GM21423 (cell line): ENCODE data around the gene KISS1R.
"Not testable (repeated sequence)": the region's sequence is repeated elsewhere in the genome, so short reads cannot be mapped to it uniquely, and the experiment has no call there.

ENCODE experiments used
- ATAC-seq: cut with Tn5 transposase; IDR thresholded peaks from one replicate; pipeline ENCODE4 v1.9.1; 2021; ENCODE audit warnings: mild to moderate bottlenecking, moderate library complexity; ENCODE audit not compliant: unreplicated experiment

KISS1R gene

DNA sequence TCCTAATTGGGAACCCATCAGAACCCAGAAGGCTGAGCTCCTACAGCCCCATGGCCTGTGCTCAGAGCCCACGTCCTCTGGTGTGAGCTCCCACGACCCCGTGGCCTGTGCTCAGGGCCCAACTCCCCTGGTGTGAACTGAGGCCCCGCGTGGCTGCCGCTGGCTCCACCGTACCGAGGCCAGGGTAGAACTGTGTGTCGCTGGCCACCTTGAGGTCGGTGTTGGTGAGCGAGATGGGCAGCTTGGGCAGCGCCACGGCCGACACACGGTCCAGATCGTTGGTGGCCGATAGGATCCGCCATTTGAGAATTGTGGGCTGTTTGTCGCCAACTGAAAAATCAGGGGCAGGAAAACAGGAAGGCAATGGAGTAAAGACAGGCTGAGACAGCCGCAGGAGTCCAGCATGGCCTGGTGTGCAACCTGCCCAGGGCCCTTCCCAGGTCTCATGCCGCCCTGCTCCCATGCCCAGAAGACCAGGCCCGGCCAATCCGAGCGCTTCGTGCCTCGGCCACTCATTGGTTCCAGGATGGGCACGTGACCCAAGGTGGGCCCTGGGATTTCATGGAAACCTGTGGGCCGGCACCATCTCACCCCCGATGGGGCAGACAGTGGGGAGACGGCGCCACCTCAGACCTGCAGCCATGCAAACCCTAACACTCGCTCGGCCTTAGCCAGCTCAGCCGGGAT lies 35.6 kb upstream of the KISS1R start:
- ATAC-seq: no peak

GRCh38 chr19:882871-883497 lies 34.1 kb upstream of the KISS1R start:
- no peak for ATAC-seq

GRCh38 chr19:883661-884211 lies 33.4 kb upstream of the KISS1R start:
- no peak for ATAC-seq

DNA sequence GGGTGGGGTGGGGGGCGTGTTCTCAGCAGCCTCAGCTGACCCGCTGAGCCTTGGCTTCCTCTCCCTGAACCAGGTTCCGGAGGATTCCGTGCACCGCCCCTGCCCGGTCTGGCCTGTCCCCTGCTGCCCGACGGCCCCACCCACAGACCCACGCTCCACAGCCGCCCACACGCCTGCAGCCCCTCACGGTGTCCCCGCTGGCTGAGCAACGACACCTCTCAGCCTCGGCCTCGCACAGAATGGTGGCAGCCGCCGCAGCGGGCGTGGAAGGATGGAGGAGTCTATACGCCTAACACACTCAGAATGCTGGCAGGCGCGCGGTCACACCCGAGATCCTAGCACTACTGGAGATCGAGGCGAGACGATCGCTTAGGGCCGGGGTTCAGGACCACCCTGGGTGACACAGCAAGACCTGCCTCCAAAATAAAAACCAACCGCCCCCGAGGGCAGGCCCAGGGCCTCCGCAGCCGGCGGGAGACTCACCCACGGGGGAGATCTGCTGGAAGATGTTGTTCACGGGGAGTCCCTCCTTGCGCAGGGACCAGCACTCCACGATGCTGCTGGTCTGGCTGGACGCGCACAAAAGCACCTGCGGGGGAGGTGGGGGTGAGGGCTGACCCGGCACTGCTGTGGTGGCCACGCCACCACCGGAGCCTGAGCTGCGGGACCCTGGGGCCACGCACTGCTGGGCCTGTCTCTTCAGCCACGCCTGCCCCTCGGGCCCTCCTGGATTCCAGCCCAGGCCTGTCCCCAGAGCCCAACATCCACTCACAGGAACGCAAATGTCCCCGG lies 32.5 kb upstream of the KISS1R start:
- no peak for ATAC-seq

- ATAC-seq: no peak
Measured at GRCh38 chr19:885536-886224, 31.5 kb upstream of the KISS1R start.

GRCh38 chr19:887072-887471 lies 30.1 kb upstream of the KISS1R start:
- no peak for ATAC-seq

DNA sequence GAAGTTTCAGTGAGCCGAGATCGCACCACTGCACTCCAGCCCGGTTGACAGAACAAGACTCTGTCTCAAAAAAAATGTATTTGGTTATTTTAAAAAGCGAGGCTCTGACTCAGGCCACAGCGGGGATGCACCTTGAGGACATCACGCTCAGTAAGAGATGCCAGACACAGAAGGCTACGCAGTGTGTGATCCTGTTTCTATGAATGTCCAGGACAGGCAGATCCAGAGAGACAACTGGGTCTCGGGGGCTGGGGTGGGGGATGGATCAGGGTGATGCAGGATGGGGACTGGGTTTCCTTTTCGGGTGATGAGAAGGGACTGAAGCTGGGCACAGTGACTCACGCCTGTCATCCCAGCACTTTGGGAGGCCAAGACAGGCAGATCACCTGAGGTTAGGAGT lies 29.5 kb upstream of the KISS1R start:
- no peak for ATAC-seq

DNA sequence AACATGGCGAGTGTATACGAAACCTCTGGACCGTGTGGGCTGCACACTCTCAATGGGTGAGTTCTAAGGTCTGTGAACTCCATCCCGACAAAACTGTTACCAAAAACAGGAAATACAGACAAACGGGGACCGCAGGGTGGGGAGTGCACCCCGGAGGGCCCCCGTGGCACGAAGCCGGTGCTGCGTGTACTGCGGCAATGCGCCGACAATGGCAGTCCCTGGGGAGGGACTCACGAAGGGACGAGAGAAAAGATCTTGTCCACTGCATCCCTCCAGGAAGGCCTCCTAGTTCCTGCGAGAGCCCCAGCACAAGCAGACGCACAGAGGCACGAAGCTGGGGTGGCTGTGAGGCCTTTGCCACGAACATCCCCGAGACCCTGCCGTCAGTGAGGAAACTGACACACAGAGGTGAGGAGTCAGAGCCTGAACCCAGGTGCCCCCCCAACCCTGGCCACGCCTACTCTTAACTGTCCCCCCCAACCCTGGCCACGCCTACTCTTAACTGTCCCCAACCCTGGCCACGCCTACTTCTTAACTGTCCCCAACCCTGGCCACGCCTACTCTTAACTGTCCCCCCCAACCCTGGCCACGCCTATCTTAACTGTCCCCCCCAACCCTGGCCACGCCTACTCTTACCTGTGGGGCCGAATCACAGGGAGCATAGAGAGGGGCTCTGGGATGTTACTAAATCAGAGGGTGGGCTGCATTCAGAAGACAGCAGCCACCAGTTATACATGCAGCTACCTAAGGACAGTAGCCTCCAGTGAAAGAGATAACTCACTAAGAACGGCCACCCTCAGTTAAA lies 28.4 kb upstream of the KISS1R start:
- ATAC-seq: no peak

DNA sequence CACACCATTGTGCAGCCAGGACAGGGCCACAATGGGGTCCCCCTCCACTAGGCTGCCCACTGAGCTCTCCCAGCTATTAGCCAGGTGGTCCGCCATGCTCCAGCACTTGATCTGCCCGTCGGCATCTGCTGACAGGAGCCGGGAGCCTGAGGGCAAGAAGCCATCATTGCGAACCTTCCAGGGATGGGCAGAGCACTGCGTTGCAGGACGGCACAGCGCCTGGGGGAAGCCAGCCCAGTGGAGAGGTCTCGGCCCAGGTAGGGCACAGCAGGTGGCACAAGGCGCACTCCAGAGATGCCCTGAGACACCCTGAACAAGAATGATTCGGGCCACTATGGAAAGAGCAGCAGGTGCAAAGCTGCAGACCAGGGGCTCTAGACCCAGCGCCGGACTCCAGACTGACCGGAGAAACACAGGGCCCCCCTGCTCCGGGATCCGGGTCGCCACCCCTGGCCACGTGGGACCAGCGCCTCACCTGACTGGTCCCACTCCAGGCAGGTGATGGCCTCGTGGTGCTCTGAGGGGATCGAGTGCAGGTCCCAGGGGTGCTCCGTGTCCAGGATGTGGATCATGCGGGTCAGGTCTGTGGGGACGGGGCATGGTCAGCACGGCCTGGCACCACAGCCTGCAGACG lies 27.4 kb upstream of the KISS1R start:
- no peak for ATAC-seq

DNA sequence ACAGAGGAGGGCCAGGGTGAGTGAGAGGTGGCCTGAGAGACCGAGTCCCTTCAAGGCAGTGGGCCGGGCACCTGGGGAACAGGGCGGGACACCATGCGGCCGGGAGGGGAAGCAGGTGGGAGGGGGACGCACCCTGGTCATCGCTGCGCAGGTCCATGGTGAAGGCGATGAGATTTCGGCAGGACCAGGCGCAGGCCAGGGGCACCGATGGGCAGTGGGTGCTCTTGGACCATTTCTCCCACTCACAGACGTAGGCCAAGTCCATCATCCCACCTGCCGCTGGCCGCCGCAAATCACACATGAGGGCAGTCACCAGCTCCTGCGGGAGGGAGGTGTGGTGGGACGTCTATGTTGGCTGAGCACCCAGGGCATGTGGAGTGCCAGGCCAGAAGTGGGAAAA lies 26.3 kb upstream of the KISS1R start:
- no peak for ATAC-seq

DNA sequence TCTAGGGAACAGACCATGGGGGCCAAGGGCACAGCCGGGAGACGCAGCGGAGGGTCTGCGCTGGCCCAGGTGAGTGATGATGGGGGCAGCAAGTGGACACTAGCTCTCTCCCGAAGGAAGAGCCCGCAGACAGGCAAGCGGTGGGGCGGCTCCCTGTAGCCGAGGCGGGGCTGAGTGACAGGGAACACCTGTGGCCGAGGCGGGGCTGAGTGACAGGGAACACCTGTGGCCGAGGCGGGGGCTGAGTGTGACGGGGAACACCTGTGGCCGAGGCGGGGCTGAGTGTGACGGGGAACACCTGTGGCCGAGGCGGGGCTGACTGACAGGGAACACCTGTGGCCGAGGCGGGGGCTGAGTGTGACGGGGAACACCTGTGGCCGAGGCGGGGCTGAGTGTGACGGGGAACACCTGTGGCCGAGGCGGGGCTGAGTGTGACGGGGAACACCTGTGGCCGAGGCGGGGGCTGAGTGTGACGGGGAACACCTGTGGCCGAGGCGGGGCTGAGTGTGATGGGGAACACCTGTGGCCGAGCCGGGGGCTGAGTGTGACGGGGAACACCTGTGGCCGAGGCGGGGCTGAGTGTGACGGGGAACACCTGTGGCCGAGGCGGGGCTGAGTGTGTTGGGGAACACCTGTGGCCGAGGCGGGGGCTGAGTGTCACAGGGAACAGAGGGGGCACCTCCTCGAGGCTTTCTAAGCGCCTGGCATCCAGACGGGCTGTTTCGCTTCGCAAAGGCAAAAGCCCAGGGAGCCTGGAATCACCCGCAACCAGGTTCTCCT lies 25.5 kb upstream of the KISS1R start:
- not testable (repeated sequence) for ATAC-seq

DNA sequence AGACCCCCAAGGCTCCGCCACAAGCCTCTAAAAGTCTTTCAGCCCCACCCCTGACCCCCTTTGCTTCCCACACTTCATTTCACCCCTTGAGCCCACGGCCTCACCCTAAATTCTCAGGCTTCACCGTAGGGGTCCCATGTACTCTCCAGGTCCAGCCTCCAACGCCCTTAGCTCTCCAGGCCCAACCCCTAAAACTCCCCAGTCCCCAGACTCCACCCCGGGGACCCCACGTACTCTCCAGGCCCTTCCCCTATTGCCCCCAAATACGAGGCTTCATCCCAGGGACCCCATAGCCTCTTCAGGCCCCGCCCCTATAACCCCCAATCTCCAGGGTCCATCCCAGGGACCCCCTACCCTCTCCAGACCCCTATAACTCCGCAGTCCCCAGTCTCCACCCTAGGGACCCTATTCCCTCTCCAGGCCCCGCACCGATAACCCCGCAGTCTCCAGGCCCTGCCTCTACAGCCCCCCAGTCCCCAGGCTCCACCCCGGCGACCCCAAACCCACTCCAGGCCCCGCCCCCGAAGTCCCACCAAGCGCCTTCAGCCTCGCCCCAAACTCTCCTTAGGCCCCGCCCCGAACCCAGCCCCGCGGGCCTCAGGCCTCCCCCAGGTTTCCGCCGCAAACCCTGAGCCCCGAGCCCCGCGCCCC lies 24.8 kb upstream of the KISS1R start:
- ATAC-seq: no peak

DNA sequence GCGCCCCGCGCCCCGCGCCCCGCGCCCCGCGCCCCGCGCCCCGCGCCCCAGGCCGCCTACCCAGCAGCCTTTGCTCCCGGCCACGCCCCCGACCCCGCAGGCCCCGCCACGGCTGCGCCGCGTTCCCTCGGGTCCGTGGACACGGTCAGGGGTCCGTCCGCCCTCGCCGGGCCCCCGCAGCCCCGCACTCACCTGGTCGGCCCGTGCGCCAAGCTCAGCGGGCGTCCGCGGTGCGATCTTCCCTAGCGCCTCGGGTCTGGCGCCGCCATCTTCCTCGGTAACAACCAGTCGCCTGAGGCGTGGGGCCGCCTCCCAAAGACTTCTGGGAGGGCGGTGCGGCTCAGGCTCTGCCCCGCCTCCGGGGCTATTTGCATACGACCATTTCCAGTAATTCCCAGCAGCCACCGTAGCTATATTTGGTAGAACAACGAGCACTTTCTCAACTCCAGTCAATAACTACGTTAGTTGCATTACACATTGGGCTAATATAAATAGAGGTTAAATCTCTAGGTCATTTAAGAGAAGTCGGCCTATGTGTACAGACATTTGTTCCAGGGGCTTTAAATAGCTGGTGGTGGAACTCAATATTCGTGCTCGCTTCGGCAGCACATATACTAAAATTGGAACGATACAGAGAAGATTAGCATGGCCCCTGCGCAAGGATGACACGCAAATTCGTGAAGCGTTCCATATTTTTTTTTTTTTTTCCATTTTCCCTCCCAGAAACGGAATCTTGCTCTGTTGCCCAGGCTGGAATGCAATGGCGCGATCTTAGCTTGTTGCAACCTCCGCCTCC lies 24.0 kb upstream of the KISS1R start, which contains the start of the genes MED16 and RNU6-9:
Gene MED16 (minus strand): TSS at position 294 of the 796 bp plus-strand sequence. CDS start 2,056 bp downstream, outside the sequence.
Gene RNU6-9 (plus strand): TSS at position 591 of the 796 bp plus-strand sequence.
- peak; percentile 78 for ATAC-seq

DNA sequence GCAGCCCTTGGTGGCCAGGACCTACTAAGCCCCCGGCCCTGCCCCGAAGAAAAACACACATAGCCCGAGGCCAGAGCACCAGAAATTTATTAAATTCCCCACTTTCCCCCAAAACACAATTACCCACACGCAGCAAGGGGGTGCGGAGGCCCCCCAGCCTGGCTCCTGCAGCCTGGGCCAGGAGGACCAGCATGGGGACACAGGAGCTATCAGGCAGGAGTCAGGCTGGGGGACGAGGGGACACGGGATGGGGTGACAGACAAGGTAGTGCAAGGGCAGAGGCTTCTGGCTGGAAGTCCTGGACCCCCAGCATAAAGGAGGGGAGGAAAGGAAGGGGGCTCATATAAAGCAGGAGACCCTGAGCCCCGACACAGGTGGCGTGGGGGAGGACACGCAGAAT lies 20.7 kb upstream of the KISS1R start:
- ATAC-seq: no peak

GRCh38 chr19:896999-897398 lies 20.1 kb upstream of the KISS1R start:
- no peak for ATAC-seq

- ATAC-seq: no peak
Measured at GRCh38 chr19:897442-898039, 19.6 kb upstream of the KISS1R start.

GRCh38 chr19:898663-899062 lies 18.5 kb upstream of the KISS1R start:
- no peak for ATAC-seq
